Cerebellar cortex (tissue), 1 donor: Measurements from ENCODE around the gene UBTD1.
"Not testable (repeated sequence)": the region's sequence is repeated elsewhere in the genome, so short reads cannot be mapped to it uniquely, and the experiment has no call there.

Experiments used
- DNase-seq: peaks from one replicate; pipeline ENCODE4 v3.0.0-alpha.2; 2015; ENCODE audit warnings: low spot score

UBTD1 gene

GRCh38 chr10:97515271-97515978, 16.7 kb downstream of the UBTD1 start:
- no peak for DNase-seq

GRCh38 chr10:97517096-97517750, 18.5 kb downstream of the UBTD1 start:
- no peak for DNase-seq

- DNase-seq, result no peak
Measured at GRCh38 chr10:97517778-97518300, 19.1 kb downstream of the UBTD1 start.

- no peak for DNase-seq
Measured at GRCh38 chr10:97518301-97519043, 19.7 kb downstream of the UBTD1 start.

GRCh38 chr10:97519342-97519741, 20.6 kb downstream of the UBTD1 start:
- DNase-seq, result no peak

- no peak for DNase-seq
Measured at GRCh38 chr10:97520520-97520919, 21.8 kb downstream of the UBTD1 start.

GRCh38 chr10:97520978-97521761, 22.4 kb downstream of the UBTD1 start:
- no peak for DNase-seq

GRCh38 chr10:97522071-97522470, 23.3 kb downstream of the UBTD1 start:
- no peak for DNase-seq

GRCh38 chr10:97522937-97523336, 24.2 kb downstream of the UBTD1 start:
- no peak for DNase-seq

- DNase-seq, result peak; percentile 66
Measured at GRCh38 chr10:97525086-97525485, 26.4 kb downstream of the UBTD1 start.

GRCh38 chr10:97525683-97526110, 27.0 kb downstream of the UBTD1 start:
- no peak for DNase-seq

- DNase-seq, result not testable (repeated sequence)
Measured at GRCh38 chr10:97528876-97529275, 30.2 kb downstream of the UBTD1 start.

GRCh38 chr10:97529685-97530465, 31.2 kb downstream of the UBTD1 start:
- DNase-seq, result no peak

GRCh38 chr10:97531401-97531986, 32.8 kb downstream of the UBTD1 start:
- no peak for DNase-seq

GRCh38 chr10:97532935-97533671, 34.4 kb downstream of the UBTD1 start:
- no peak for DNase-seq

GRCh38 chr10:97533888-97534287, 35.2 kb downstream of the UBTD1 start:
- DNase-seq, result no peak

GRCh38 chr10:97534746-97535367, 36.1 kb downstream of the UBTD1 start:
- peak; percentile 56 for DNase-seq

- DNase-seq, result no peak
Measured at GRCh38 chr10:97537186-97537869, 38.6 kb downstream of the UBTD1 start.

GRCh38 chr10:97538411-97538810, 39.7 kb downstream of the UBTD1 start:
- DNase-seq, result no peak
